Right lobe of liver (tissue), 6 donors: ENCODE results near the gene ARL13B. TPM values are rescaled to one million over a fixed set of nuclear protein-coding genes. Genes with fewer than 3 reads are reported as not detected.
A peak's percentile ranks its signal among the peaks of the same experiment; 100 is the strongest.

Experiments
- ATAC-seq, 4 donors: fragments of 200-7000 bp; cut with Tn5 transposase; one replicate each; pipeline ENCODE4 v1.9.1; 2020; ENCODE audit warnings: mild to moderate bottlenecking in 4 of 4, moderate library complexity in 4 of 4
- DNase-seq, 3 donors: peaks; one replicate each; pipeline ENCODE4 v3.0.0-alpha.2; 2020
- H3K27ac ChIP-seq, 3 donors: fragments of 200-600 bp; one replicate each; pipeline ENCODE4 v1.8.0; 2022
- H3K27me3 ChIP-seq, 2 donors: fragments of 200-600 bp; one replicate each; pipeline ENCODE4 v1.8.0; 2022
- H3K36me3 ChIP-seq, 4 donors: fragments of 200-600 bp; sonication (generic) in 1 of 4; one replicate each; pipeline versions ENCODE4 v1.5.1 to v1.8.0; 2017 to 2022; ENCODE audit warnings: control low read depth in 1 of 4
- H3K4me1 ChIP-seq, 4 donors: fragments of 200-600 bp; sonication (generic) in 1 of 4; one replicate each; pipeline versions ENCODE4 v1.5.1 to v1.8.0; 2017 to 2022; ENCODE audit warnings: control low read depth in 1 of 4
- H3K4me3 ChIP-seq, 3 donors: fragments of 200-600 bp; one replicate each; pipeline ENCODE4 v1.8.0; 2022
- H3K9me3 ChIP-seq, 4 donors: fragments of 200-600 bp; sonication (generic) in 1 of 4; one replicate each; pipeline versions ENCODE4 v1.5.1 to v1.8.0; 2017 to 2022; ENCODE audit warnings: control low read depth in 1 of 4
- CTCF ChIP-seq, 4 donors: fragments of 200-600 bp in 3 of 4; fragments of 450-650 bp in 1 of 4; IDR thresholded peaks; one replicate each; pipeline versions ENCODE4 v1.5.1 to v1.8.0; 2016 to 2022; ENCODE audit warnings: antibody characterized with exemption in 4 of 4, mild to moderate bottlenecking in 2 of 4
- POLR2A ChIP-seq: fragments of 450-650 bp; IDR thresholded peaks from one replicate; pipeline ENCODE4 v1.6.1; 2017; ENCODE audit warnings: antibody characterized with exemption, mild to moderate bottlenecking
- WGBS: methylation state at CpG from one replicate; pipeline ENCODE4 v1.1.6; 2018; ENCODE audit warnings: low coverage, low lambda C conversion rate; ENCODE audit not compliant: insufficient coverage; ENCODE audit errors: missing lambda C conversion rate; 5-methylcytosine and 5-hydroxymethylcytosine counted together
- intact Hi-C, 2 donors: fragments of 100-400 bp; cut with DNase I; formaldehyde crosslinking; loops; one replicate each; pipeline versions ENCODE4 v1.11.2 to v1.14.1; 2022
- total RNA-seq, 6 experiments: library from RNA; depleted of rRNA in 2 of 6; stranded (reverse); fragments of >200 nt in 2 of 6; fragmentation: NEBNext Ultra II Directional in 3 of 6; extraction: Animal tissue kit (Norgen Biotek cat#: 25700) in 3 of 6; gene quantifications; one replicate each; pipeline versions ENCODE4 v1.1.0 to v1.2.4, GENCODE V29; 2016 to 2023
- donor health status: DM: no; HTN: yes; CAD: no.
- donor health status: DM: no; HTN: no; CAD: no.
- donor health status: DM: no; HTN: no; CAD: no.
- donor health status: DM: no; HTN: yes; CAD: no.
- donor health status: DM: no; HTN: yes; CAD: no.

Gene ARL13B
- total RNA-seq, 6 experiments from 2014 or later, result 3.9 to 5.6 (median 4.5) TPM

GRCh38 chr3:94001827-94002495 is 22.0 kb downstream of the ARL13B start:
- Histone ChIP-seq H3K4me1 (no peaks in the 10 kb centered on the region), H3K27me3 (no peaks in the 10 kb centered on the region), H3K27ac (no peak overlapping the region), H3K36me3 (no peaks in the 10 kb centered on the region), H3K9me3 (no peaks in the 10 kb centered on the region), H3K4me3 (no peak overlapping the region)
- no peak for ATAC-seq
- no peak for DNase-seq
- TF ChIP-seq CTCF (IDR thresholded peaks at IDR 0.05), result no peak
- no peak for TF ChIP-seq POLR2A
- intact Hi-C loops, result loop anchor here in 1 of 2 donors (10.0 kb wide), 1 partner anchor 63 kb away; the partner anchor contains the start of genes DHFR2 and NSUN3
- WGBS, result 92% methylated on average over 3 of the region's 3 CpGs

GRCh38 chr3:94004301-94004910 is 24.5 kb downstream of the ARL13B start:
- DNase-seq (no peak), ATAC-seq (peak; percentile 95 to 98 (median 96))
- no peak overlapping the region for H3K27ac ChIP-seq
- WGBS, result 0% methylated on average over 4 of the region's 4 CpGs
- intact Hi-C loops, result loop anchor here in 1 of 2 donors (10.0 kb wide), 1 partner anchor 60 kb away; the partner anchor contains the start of genes DHFR2 and NSUN3
- H3K36me3 ChIP-seq, result no peaks in the 10 kb centered on the region
- H3K4me3 ChIP-seq, result peak overlapping the region in 2 of 3 donors; percentile 4 to 20
- no peaks in the 10 kb centered on the region for H3K9me3 ChIP-seq
- peak; percentile 59 to 89 (median 86) for TF ChIP-seq CTCF (IDR thresholded peaks at IDR 0.05)
- TF ChIP-seq POLR2A, result no peak
- no peaks in the 10 kb centered on the region for H3K27me3 ChIP-seq
- peaks cover 0 to 10% (median 0%) of the 10 kb centered on the region in 4 donors for H3K4me1 ChIP-seq

- ATAC-seq (peak; percentile 36 to 66 (median 52)), DNase-seq (no peak)
- H3K4me3 ChIP-seq, result no peak overlapping the region
- no peaks in the 10 kb centered on the region for H3K27me3 ChIP-seq
- H3K4me1 ChIP-seq, result peaks cover 0 to 10% (median 0%) of the 10 kb centered on the region in 4 donors
- no peak overlapping the region for H3K27ac ChIP-seq
- WGBS, result 42% methylated on average over 2 of the region's 2 CpGs
- no peaks in the 10 kb centered on the region for H3K36me3 ChIP-seq
- no peaks in the 10 kb centered on the region for H3K9me3 ChIP-seq
- intact Hi-C loops, result loop anchor here in 1 of 2 donors (10.0 kb wide), 1 partner anchor 57 kb away; the partner anchor contains the start of genes DHFR2 and NSUN3
- TF ChIP-seq CTCF (IDR thresholded peaks at IDR 0.05) (no peak), POLR2A (no peak)
These were observed 28.3 kb downstream of the ARL13B start for GRCh38 chr3:94008253-94008652.

GRCh38 chr3:94009608-94010007 is 29.7 kb downstream of the ARL13B start:
- peaks cover 0 to 10% (median 0%) of the 10 kb centered on the region in 4 donors for H3K4me1 ChIP-seq
- intact Hi-C loops, result loop anchor here (10.0 kb wide), 2 partner anchors 55 to 65 kb away; partner anchors contain the start of genes DHFR2 (in 1 of the 2) and NSUN3 (in 1 of the 2)

More at GRCh38 chr3:94009608-94010007, 29.7 kb downstream of the ARL13B start:
- ATAC-seq (no peak), DNase-seq (no peak)
- Histone ChIP-seq H3K27me3 (no peaks in the 10 kb centered on the region), H3K4me3 (no peak overlapping the region), H3K27ac (no peak overlapping the region), H3K9me3 (no peaks in the 10 kb centered on the region), H3K36me3 (no peaks in the 10 kb centered on the region)
- 95% methylated on average over 2 of the region's 2 CpGs for WGBS
- TF ChIP-seq POLR2A, result no peak
- no peak for TF ChIP-seq CTCF (IDR thresholded peaks at IDR 0.05)
